K562 (cell line): Measurements from ENCODE around the gene YPEL3. TPM values are rescaled to one million over a fixed set of nuclear protein-coding genes. Genes with fewer than 3 reads are reported as not detected.
A peak's percentile ranks its signal among the peaks of the same experiment; 100 is the strongest.

ENCODE experiments used
- ARID1B ChIP-seq: fragments of 450-650 bp; IDR thresholded peaks from 2 replicates; pipeline ENCODE4 v1.6.1; 2016; ENCODE audit warnings: antibody characterized with exemption, mild to moderate bottlenecking, inconsistent platforms
- HDAC1 ChIP-seq, 2 experiments: fragments of 450-650 bp; IDR thresholded peaks; 2 replicates each; pipeline ENCODE4 v1.6.1; 2016 to 2017; ENCODE audit warnings: inconsistent platforms in 1 of 2, mild to moderate bottlenecking in 1 of 2, moderate library complexity in 1 of 2
- KLF16 ChIP-seq: IDR thresholded peaks from 2 replicates; pipeline ENCODE4 v1.6.1; 2016; ENCODE audit warnings: antibody characterized with exemption
- MYBL2 ChIP-seq, 2 experiments: fragments of 450-650 bp in 1 of 2; sonication (generic) in 1 of 2; formaldehyde crosslinking in 1 of 2; IDR thresholded peaks; 2 replicates each; pipeline versions ENCODE4 v1.6.1 to v1.8.1; 2017 to 2022; ENCODE audit warnings: borderline replicate concordance in 1 of 2, inconsistent platforms in 1 of 2, low read depth in 1 of 2, mild to moderate bottlenecking in 1 of 2, missing genetic modification reagents in 1 of 2, moderate library complexity in 1 of 2
- NBN ChIP-seq: fragments of 450-650 bp; IDR thresholded peaks from 2 replicates; pipeline ENCODE4 v1.6.1; 2016; ENCODE audit warnings: low read depth, mild to moderate bottlenecking
- NCOA2 ChIP-seq, 2 experiments: fragments of 450-650 bp; IDR thresholded peaks; 2 replicates each; pipeline ENCODE4 v1.6.1; 2018; ENCODE audit warnings: mild to moderate bottlenecking in 2 of 2, moderate library complexity in 1 of 2; ENCODE audit not compliant: partially characterized antibody in 2 of 2
- NFIC ChIP-seq: fragments of 450-650 bp; IDR thresholded peaks from 2 replicates; pipeline ENCODE4 v1.6.1; 2017; ENCODE audit warnings: mild to moderate bottlenecking, inconsistent platforms
- PML ChIP-seq: IDR thresholded peaks from 2 replicates; pipeline ENCODE4 v1.6.1; 2012; ENCODE audit warnings: low read length, inconsistent platforms
- RBBP5 ChIP-seq: fragments of 200-600 bp; sonication (generic); IDR thresholded peaks from 2 replicates; pipeline ENCODE4 v1.6.1; 2012; ENCODE audit warnings: borderline replicate concordance, mild to moderate bottlenecking, low read length, control low read depth, inconsistent platforms; ENCODE audit not compliant: insufficient read depth, poor library complexity, severe bottlenecking
- SOX6 ChIP-seq: fragments of 450-650 bp; IDR thresholded peaks from 2 replicates; pipeline ENCODE4 v1.6.1; 2014; ENCODE audit warnings: mild to moderate bottlenecking
- polyA plus RNA-seq, 8 experiments: library from polyadenylated mRNA; depleted of rRNA in 4 of 8; stranded (reverse) in 5 of 8; unstranded in 3 of 8; fragments of >200 nt; fragmentation: Nextera tagmentation in 2 of 8; fragmentation: Illumina TruSeq in 1 of 8; extraction: Ambion mirVana in 2 of 8; extraction: Trizol in 1 of 8; gene quantifications; 2 replicates each; pipeline versions ENCODE4 v1.2.1 to v1.2.3, GENCODE V29; 2011 to 2014; ENCODE audit warnings: inconsistent platforms in 1 of 8, missing spikeins in 1 of 8
- total RNA-seq, 7 experiments: library from RNA; depleted of rRNA in 6 of 7; stranded (reverse); fragments of >200 nt in 6 of 7; fragmentation: Illumina TruSeq in 2 of 7; extraction: Trizol in 2 of 7; gene quantifications; 2 replicates each; pipeline versions ENCODE4 v1.2.1 to v1.2.3, GENCODE V29; 2011 to 2021; ENCODE audit warnings: low replicate concordance in 1 of 7
- TF ChIP-seq, protein P1 (sequence below): sonication (generic); formaldehyde crosslinking; IDR thresholded peaks from 2 replicates; pipeline ENCODE4 v1.8.0; 2023; ENCODE audit warnings: mild to moderate bottlenecking, missing genetic modification reagents
- TF ChIP-seq, protein P2 (sequence below): sonication (generic); formaldehyde crosslinking; IDR thresholded peaks from 2 replicates; pipeline ENCODE4 v1.8.0; 2022; ENCODE audit warnings: mild to moderate bottlenecking, missing genetic modification reagents, borderline replicate concordance
- TF ChIP-seq, protein P3 (sequence below): fragments of 200-800 bp; sonication (Bioruptor generic); IDR thresholded peaks from 2 replicates; pipeline ENCODE4 v1.6.1; 2017; ENCODE audit warnings: missing genetic modification characterization, missing compliant biosample characterization
- TF ChIP-seq, protein P4 (sequence below): fragments of 450-650 bp; conservative IDR thresholded peaks from 2 replicates; pipeline ENCODE4 v1.6.1; 2016; ENCODE audit warnings: missing genetic modification characterization, low read depth, mild to moderate bottlenecking, missing compliant biosample characterization, moderate library complexity
- TF ChIP-seq, protein P5 (sequence below), 2 experiments: fragments of 450-650 bp; IDR thresholded peaks; 2 replicates each; pipeline ENCODE4 v1.6.1; 2018; ENCODE audit warnings: mild to moderate bottlenecking in 2 of 2, low read depth in 1 of 2; ENCODE audit not compliant: partially characterized antibody in 2 of 2

The YPEL3 gene
- total and polyA plus RNA-seq, 9 of the 15 experiments (the other 6 are each of a cell fraction or from before 2014, with no cell fraction given): 0.41 to 15.0 (median 2.9) TPM

DNA sequence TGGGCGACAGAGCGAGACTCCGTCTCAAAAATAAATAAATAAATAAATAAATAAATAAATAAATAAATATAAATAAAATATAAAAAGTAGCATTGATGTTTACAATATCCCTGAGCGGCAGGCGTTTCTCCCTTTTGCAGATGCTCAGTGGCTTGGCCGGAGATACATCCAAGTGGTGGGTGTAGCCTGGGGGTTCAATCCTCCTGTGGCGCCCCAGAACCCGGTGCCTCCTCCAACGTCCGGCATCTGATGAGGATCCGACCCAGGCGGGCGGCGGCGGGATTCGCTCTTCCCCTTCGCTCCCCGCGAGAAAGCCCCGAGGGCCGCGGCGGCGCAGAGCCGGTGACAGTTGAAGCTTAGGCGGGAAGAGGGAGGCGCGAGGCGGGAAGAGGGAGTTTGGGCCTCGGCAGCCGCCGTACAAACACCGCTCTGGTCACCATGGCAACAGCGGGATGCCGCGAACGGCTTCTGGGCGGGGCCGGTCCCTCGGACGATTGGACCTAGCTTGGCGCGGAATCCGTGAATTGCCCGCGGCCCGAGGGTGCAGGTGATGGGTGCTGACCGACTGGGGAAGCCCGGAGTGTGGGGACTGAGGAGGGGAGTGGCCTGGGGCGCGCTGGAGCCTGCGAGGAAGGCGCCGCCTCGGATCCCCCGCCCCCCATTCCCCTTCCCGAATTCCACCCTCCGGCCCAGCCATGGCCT is 43.2 kb downstream of the YPEL3 start (continued):
- TF ChIP-seq, protein P1, sequence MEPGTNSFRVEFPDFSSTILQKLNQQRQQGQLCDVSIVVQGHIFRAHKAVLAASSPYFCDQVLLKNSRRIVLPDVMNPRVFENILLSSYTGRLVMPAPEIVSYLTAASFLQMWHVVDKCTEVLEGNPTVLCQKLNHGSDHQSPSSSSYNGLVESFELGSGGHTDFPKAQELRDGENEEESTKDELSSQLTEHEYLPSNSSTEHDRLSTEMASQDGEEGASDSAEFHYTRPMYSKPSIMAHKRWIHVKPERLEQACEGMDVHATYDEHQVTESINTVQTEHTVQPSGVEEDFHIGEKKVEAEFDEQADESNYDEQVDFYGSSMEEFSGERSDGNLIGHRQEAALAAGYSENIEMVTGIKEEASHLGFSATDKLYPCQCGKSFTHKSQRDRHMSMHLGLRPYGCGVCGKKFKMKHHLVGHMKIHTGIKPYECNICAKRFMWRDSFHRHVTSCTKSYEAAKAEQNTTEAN (CRISPR knock-in tag): 0 out of 2 replicates have a peak, but pooled peaks have one; percentile 23
- TF ChIP-seq NFIC (peak; percentile 47), SOX6 (peak; percentile 56), NBN (peak; percentile 53; the same call in 1 of the 2 replicates), RBBP5 (peak; percentile 61), KLF16 (peak; percentile 88), ARID1B (0 out of 2 replicates have a peak, but pooled peaks have one; percentile 17), HDAC1 (IDR thresholded peaks at IDR 0.05) (peak in 1 of 2 experiments; percentile 89; a peak in 2 of 4 replicates), MYBL2 (IDR thresholded peaks at IDR 0.05; ENCODE audit: low read depth) (peak; percentile 89), MYBL2 (CRISPR knock-in tag; IDR thresholded peaks at IDR 0.05; ENCODE audit: borderline replicate concordance) (peak; percentile 51; the same call in 1 of the 2 replicates), PML (no peak), NCOA2 (IDR thresholded peaks at IDR 0.05; ENCODE audit: partially characterized antibody in 2 of 2) (no peak)
- TF ChIP-seq, protein P2, sequence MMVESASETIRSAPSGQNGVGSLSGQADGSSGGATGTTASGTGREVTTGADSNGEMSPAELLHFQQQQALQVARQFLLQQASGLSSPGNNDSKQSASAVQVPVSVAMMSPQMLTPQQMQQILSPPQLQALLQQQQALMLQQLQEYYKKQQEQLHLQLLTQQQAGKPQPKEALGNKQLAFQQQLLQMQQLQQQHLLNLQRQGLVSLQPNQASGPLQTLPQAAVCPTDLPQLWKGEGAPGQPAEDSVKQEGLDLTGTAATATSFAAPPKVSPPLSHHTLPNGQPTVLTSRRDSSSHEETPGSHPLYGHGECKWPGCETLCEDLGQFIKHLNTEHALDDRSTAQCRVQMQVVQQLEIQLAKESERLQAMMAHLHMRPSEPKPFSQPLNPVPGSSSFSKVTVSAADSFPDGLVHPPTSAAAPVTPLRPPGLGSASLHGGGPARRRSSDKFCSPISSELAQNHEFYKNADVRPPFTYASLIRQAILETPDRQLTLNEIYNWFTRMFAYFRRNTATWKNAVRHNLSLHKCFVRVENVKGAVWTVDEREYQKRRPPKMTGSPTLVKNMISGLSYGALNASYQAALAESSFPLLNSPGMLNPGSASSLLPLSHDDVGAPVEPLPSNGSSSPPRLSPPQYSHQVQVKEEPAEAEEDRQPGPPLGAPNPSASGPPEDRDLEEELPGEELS (CRISPR knock-in tag): no peak; the same call in 1 of the 2 replicates
- TF ChIP-seq, protein P3, sequence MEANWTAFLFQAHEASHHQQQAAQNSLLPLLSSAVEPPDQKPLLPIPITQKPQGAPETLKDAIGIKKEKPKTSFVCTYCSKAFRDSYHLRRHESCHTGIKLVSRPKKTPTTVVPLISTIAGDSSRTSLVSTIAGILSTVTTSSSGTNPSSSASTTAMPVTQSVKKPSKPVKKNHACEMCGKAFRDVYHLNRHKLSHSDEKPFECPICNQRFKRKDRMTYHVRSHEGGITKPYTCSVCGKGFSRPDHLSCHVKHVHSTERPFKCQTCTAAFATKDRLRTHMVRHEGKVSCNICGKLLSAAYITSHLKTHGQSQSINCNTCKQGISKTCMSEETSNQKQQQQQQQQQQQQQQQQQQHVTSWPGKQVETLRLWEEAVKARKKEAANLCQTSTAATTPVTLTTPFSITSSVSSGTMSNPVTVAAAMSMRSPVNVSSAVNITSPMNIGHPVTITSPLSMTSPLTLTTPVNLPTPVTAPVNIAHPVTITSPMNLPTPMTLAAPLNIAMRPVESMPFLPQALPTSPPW: peak; percentile 57
- TF ChIP-seq, protein P4, sequence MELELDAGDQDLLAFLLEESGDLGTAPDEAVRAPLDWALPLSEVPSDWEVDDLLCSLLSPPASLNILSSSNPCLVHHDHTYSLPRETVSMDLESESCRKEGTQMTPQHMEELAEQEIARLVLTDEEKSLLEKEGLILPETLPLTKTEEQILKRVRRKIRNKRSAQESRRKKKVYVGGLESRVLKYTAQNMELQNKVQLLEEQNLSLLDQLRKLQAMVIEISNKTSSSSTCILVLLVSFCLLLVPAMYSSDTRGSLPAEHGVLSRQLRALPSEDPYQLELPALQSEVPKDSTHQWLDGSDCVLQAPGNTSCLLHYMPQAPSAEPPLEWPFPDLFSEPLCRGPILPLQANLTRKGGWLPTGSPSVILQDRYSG: no peak
- TF ChIP-seq, protein P5, sequence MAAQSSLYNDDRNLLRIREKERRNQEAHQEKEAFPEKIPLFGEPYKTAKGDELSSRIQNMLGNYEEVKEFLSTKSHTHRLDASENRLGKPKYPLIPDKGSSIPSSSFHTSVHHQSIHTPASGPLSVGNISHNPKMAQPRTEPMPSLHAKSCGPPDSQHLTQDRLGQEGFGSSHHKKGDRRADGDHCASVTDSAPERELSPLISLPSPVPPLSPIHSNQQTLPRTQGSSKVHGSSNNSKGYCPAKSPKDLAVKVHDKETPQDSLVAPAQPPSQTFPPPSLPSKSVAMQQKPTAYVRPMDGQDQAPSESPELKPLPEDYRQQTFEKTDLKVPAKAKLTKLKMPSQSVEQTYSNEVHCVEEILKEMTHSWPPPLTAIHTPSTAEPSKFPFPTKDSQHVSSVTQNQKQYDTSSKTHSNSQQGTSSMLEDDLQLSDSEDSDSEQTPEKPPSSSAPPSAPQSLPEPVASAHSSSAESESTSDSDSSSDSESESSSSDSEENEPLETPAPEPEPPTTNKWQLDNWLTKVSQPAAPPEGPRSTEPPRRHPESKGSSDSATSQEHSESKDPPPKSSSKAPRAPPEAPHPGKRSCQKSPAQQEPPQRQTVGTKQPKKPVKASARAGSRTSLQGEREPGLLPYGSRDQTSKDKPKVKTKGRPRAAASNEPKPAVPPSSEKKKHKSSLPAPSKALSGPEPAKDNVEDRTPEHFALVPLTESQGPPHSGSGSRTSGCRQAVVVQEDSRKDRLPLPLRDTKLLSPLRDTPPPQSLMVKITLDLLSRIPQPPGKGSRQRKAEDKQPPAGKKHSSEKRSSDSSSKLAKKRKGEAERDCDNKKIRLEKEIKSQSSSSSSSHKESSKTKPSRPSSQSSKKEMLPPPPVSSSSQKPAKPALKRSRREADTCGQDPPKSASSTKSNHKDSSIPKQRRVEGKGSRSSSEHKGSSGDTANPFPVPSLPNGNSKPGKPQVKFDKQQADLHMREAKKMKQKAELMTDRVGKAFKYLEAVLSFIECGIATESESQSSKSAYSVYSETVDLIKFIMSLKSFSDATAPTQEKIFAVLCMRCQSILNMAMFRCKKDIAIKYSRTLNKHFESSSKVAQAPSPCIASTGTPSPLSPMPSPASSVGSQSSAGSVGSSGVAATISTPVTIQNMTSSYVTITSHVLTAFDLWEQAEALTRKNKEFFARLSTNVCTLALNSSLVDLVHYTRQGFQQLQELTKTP (IDR thresholded peaks at IDR 0.05; ENCODE audit: low read depth in 1 of 2, partially characterized antibody in 2 of 2): peak in 1 of 2 experiments; percentile 64
